ENCODE measurements around the gene MCM10. TPM values are rescaled to one million over a fixed set of nuclear protein-coding genes. Genes with fewer than 3 reads are reported as not detected.

The MCM10 gene
- total and polyA plus RNA-seq, 9 of the 15 experiments (the other 6 are each of a cell fraction or from before 2014, with no cell fraction given): 10.4 to 68.1 (median 48.0) TPM

- WGBS (ENCODE audit: insufficient coverage, low coverage, missing lambda C conversion rate): 92% methylated on average over 1 of the region's 1 CpG
- no peaks in the 10 kb centered on the region for H3K9me3 ChIP-seq (replicated peaks; ENCODE audit: control insufficient read depth, insufficient read depth, low read depth, low read length)
- no TSS peak for BruUV-seq (replicated peaks)
Measured at GRCh38 chr10:13182424-13182823, 21.1 kb downstream of the MCM10 start.

GRCh38 chr10:13183625-13184024 is 22.3 kb downstream of the MCM10 start:
- no peaks in the 10 kb centered on the region for H3K79me2 ChIP-seq (ENCODE audit: control insufficient read depth, insufficient read depth, low read length)
- no peaks in the 10 kb centered on the region for H3K27me3 ChIP-seq (ENCODE audit: control insufficient read depth in 2 of 2, insufficient read depth in 2 of 2, low read length in 2 of 2)
- no peaks in the 10 kb centered on the region for H3K9me1 ChIP-seq (ENCODE audit: control insufficient read depth, insufficient read depth, low read length)
- peaks cover 97% of the 10 kb centered on the region for H3K36me3 ChIP-seq (ENCODE audit: control insufficient read depth, insufficient read depth, low read length)
- BruUV-seq (replicated peaks): no TSS peak
- H3K9ac ChIP-seq (ENCODE audit: insufficient read depth in 1 of 2, low read depth in 2 of 2, low read length in 2 of 2): no peak overlapping the region
- H3K4me2 ChIP-seq (ENCODE audit: insufficient read depth, low read length): no peak overlapping the region
- H3K9me3 ChIP-seq (replicated peaks; ENCODE audit: control insufficient read depth, insufficient read depth, low read depth, low read length): no peaks in the 10 kb centered on the region
- 89% methylated on average over 5 of the region's 5 CpGs for WGBS (ENCODE audit: insufficient coverage, low coverage, missing lambda C conversion rate)
- DNase-seq (ENCODE audit: extremely low read depth in 1 of 4, low spot score in 3 of 4) (no peak), FAIRE-seq (no peak), ATAC-seq (no peak)
- no peaks in the 10 kb centered on the region for H3K4me1 ChIP-seq (replicated peaks in 1 of 2; ENCODE audit: control insufficient read depth in 2 of 2, insufficient read depth in 2 of 2, low read length in 2 of 2)
- POLR2A ChIA-PET: interaction anchor here (1.0 to 1.6 kb wide), 2 partner anchors 12 to 16 kb away, joined by 4 read pairs; no protein-coding TSS in a partner anchor
- no peak overlapping the region for H3K27ac ChIP-seq (ENCODE audit: extremely low read depth, low read depth, low read length)
- H4K20me1 ChIP-seq (replicated peaks; ENCODE audit: control insufficient read depth, insufficient read depth, low read length): no peaks in the 10 kb centered on the region
- intact Hi-C loops (cut with micrococcal nuclease): no loop called here
- H2AFZ ChIP-seq (ENCODE audit: low read depth, low read length): no peak overlapping the region
- no peak overlapping the region for H3K4me3 ChIP-seq
- CTCF ChIA-PET (ENCODE audit: low intra/inter-chr PET ratio): no interaction called here
- in situ Hi-C loops (cut with MboI): no loop called here
- TF ChIP-seq RNF219 (CRISPR knock-in tag; IDR thresholded peaks at IDR 0.05): no peak
- TF ChIP-seq KAT8 (IDR thresholded peaks at IDR 0.05; ENCODE audit: low read depth): no peak
- TF ChIP-seq EHMT2 (IDR thresholded peaks at IDR 0.05): no peak
- TF ChIP-seq PREB (CRISPR knock-in tag; IDR thresholded peaks at IDR 0.05): no peak
- no peak for TF ChIP-seq NFXL1 (CRISPR knock-in tag; IDR thresholded peaks at IDR 0.05)
- TF ChIP-seq SIRT6 (IDR thresholded peaks at IDR 0.05; ENCODE audit: low read depth, low read length): no peak
- TF ChIP-seq MCM3 (IDR thresholded peaks at IDR 0.05): no peak
- TF ChIP-seq MTF1 (CRISPR knock-in tag; IDR thresholded peaks at IDR 0.05; ENCODE audit: borderline replicate concordance): no peak

More at GRCh38 chr10:13182424-13182823, 21.1 kb downstream of the MCM10 start:
- H3K27me3 ChIP-seq (ENCODE audit: control insufficient read depth in 2 of 2, insufficient read depth in 2 of 2, low read length in 2 of 2): no peaks in the 10 kb centered on the region
- H3K27ac ChIP-seq (ENCODE audit: extremely low read depth, low read depth, low read length): no peak overlapping the region
- ATAC-seq (no peak), DNase-seq (ENCODE audit: extremely low read depth in 1 of 4, low spot score in 3 of 4) (no peak), FAIRE-seq (no peak)
- no peak overlapping the region for H3K9ac ChIP-seq (ENCODE audit: insufficient read depth in 1 of 2, low read depth in 2 of 2, low read length in 2 of 2)
- H3K4me2 ChIP-seq (ENCODE audit: insufficient read depth, low read length): no peak overlapping the region
- intact Hi-C loops (cut with micrococcal nuclease) (no loop called here), in situ Hi-C loops (cut with MboI) (no loop called here)
- ChIA-PET CTCF (ENCODE audit: low intra/inter-chr PET ratio) (no interaction called here), POLR2A (interaction anchor here (1.0 kb wide), 1 partner anchor 14 kb away, joined by 3 read pairs; no protein-coding TSS in a partner anchor)
- H3K4me1 ChIP-seq (replicated peaks in 1 of 2; ENCODE audit: control insufficient read depth in 2 of 2, insufficient read depth in 2 of 2, low read length in 2 of 2): no peaks in the 10 kb centered on the region
- peaks cover 96% of the 10 kb centered on the region for H3K36me3 ChIP-seq (ENCODE audit: control insufficient read depth, insufficient read depth, low read length)
- no peaks in the 10 kb centered on the region for H4K20me1 ChIP-seq (replicated peaks; ENCODE audit: control insufficient read depth, insufficient read depth, low read length)
- H3K79me2 ChIP-seq (ENCODE audit: control insufficient read depth, insufficient read depth, low read length): no peaks in the 10 kb centered on the region
- TF ChIP-seq GATAD2B (IDR thresholded peaks at IDR 0.05; ENCODE audit: borderline replicate concordance) (no peak), POLR2G (IDR thresholded peaks at IDR 0.05; ENCODE audit: low read depth, low read length) (no peak), HNRNPL (IDR thresholded peaks at IDR 0.05; ENCODE audit: low read depth, low read length) (no peak), TCFL5 (CRISPR knock-in tag; conservative IDR thresholded peaks at IDR 0.05) (no peak), KLF6 (CRISPR knock-in tag; IDR thresholded peaks at IDR 0.05; ENCODE audit: borderline replicate concordance) (no peak), TCF15 (CRISPR knock-in tag; IDR thresholded peaks at IDR 0.05) (no peak), FOXA3 (CRISPR knock-in tag; conservative IDR thresholded peaks at IDR 0.05 in 1 of 2, IDR thresholded peaks at IDR 0.05 in 1 of 2) (no peak)
- no peak overlapping the region for H2AFZ ChIP-seq (ENCODE audit: low read depth, low read length)
- no peak overlapping the region for H3K4me3 ChIP-seq
- no peaks in the 10 kb centered on the region for H3K9me1 ChIP-seq (ENCODE audit: control insufficient read depth, insufficient read depth, low read length)

Measured in K562 (cell line).